Loucy (cell line): ENCODE measurements around the gene MACROD2.

ENCODE experiments used
- EZH2phosphoT487 ChIP-seq: fragments of 200-600 bp; IDR thresholded peaks from 2 replicates; pipeline ENCODE4 v1.6.1; 2018; ENCODE audit warnings: antibody characterized with exemption, mild to moderate bottlenecking, moderate library complexity, borderline replicate concordance
- TF ChIP-seq, protein P1 (sequence below): fragments of 200-600 bp; sonication (generic); conservative IDR thresholded peaks from 2 replicates; pipeline ENCODE4 v1.5.1; 2014; ENCODE audit warnings: mild to moderate bottlenecking, antibody characterized with exemption, low read length

DNA sequence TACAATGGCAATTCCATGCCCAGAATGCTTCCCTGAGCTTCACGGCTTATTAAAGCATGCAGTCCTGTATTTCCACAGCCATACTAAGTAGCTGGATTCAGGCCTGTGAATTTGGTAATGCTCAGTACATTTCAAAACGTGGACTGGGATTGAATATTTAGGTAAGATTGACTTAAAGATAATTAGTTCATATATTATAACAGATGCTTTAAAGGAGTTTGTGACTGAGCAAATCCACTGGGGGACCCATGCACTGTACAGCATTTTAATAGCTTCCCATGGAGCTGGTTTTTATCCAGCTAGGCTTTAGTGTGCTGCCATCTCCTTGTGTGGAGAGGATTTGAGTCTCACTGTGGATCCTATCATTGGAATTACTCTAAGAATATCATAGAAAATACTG, 763.0 kb downstream of the MACROD2 start:
- TF ChIP-seq, protein P1, sequence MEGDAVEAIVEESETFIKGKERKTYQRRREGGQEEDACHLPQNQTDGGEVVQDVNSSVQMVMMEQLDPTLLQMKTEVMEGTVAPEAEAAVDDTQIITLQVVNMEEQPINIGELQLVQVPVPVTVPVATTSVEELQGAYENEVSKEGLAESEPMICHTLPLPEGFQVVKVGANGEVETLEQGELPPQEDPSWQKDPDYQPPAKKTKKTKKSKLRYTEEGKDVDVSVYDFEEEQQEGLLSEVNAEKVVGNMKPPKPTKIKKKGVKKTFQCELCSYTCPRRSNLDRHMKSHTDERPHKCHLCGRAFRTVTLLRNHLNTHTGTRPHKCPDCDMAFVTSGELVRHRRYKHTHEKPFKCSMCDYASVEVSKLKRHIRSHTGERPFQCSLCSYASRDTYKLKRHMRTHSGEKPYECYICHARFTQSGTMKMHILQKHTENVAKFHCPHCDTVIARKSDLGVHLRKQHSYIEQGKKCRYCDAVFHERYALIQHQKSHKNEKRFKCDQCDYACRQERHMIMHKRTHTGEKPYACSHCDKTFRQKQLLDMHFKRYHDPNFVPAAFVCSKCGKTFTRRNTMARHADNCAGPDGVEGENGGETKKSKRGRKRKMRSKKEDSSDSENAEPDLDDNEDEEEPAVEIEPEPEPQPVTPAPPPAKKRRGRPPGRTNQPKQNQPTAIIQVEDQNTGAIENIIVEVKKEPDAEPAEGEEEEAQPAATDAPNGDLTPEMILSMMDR: no peak
- no peak for TF ChIP-seq EZH2phosphoT487
